ENCODE results near the gene DLG2.

DNA sequence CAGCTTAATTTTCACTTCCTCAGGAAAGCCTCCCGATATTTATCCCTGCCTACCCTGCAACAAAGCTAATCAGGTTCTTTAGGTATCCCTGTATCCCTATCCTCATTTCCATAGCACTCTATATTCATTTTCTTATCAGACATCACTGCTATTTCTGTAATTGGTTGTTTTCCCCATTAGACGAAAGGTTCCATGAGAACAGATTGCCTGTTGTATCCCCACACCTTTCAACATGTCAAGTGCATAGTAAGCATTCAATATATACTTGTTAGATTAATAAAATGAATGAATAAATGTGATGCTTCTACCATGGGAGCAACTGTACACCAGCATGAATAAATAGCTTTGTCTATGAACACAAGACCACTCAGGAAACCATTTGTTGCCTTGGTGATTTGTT lies 499.8 kb downstream of the DLG2 start:
- TF ChIP-seq POLR2AphosphoS5 (IDR thresholded peaks at IDR 0.05; ENCODE audit: low read depth, low read length) (no peak), POLR2A (IDR thresholded peaks at IDR 0.05; ENCODE audit: low read depth, low read length) (no peak), SPI1 (IDR thresholded peaks at IDR 0.05; ENCODE audit: low read depth, low read length) (peak; percentile 23; the same call in 1 of the 2 replicates), TAF1 (IDR thresholded peaks at IDR 0.05; ENCODE audit: low read depth, low read length) (no peak), PAX5 (IDR thresholded peaks at IDR 0.05; ENCODE audit: insufficient read depth, low read length, severe bottlenecking) (no peak), POU2F2 (IDR thresholded peaks at IDR 0.05; ENCODE audit: low read depth, low read length) (no peak)

Measured in GM12891 (cell line).